ENCODE measurements around the gene B4GALNT4. TPM values are rescaled to one million over a fixed set of nuclear protein-coding genes. Genes with fewer than 3 reads are reported as not detected.

The B4GALNT4 gene
- total RNA-seq, 2 donors from 2014 or later, result 0.52 to 1.8 TPM

DNA sequence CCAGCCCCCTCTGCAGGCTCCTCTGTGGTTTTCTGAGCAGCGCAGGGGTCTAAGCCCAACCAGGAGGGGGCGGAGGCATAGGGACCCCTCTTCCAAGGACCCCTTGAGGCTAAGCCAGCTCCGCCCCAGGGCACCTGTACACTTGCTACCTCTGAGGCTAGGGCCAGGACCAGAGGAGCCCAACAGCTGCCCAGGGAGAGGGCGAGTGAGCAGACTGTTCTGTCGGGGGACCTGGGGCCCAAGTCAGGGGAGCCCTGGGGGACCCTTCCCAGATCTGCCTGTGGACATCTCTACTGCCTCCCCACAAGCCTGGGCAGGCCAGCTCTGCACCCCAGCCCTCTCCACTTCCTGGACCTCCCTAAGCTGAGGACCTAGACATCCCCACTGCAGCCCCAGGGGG, 1.8 kb downstream of the B4GALNT4 start:
- no peak for DNase-seq (ENCODE audit: low spot score)
- intact Hi-C loops (cut with DNase I), result no loop called here

DNA sequence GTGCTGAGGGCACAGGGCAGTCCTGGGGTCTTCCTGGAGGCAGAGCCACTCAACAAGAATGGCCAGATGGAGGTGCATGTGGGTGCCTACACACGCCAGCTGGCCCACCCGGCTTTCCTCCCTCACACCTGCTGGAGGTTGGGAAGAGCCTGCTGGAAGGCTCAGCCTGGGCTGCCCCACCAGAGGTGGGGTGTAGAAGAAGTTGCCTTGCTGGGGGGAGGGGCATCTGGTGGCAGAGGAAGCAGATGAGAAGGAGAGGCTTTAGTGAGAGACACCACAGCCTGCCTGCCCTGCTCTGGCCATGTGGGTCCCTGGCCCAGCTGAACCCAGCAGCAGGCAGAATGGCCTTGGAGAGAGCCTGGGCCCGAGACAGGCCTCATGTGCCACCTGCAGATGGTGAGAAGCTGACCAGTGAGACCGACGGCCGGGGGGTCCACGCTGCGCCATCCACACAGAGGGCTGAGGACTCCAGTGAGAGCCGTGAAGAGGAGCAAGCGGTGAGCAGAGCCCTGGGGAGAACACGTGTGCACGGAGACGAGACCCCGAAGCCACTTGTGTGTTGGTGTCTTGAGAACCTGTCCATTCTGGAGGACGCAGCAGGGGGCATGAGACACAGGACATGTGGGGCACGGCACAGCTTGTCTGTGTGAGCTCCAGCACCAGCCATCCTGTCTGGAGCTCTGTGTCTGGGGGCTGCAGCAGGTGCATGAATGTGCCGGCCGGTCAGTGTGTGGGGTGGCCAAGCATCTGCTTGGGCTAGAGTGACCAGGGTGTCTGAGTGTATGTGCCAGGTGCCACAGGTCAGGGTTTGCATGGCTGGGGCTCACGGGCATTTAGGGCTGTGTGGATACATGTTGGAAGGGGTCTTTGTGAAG, 2.7 kb downstream of the B4GALNT4 start:
- no peak for DNase-seq (ENCODE audit: low spot score)
- intact Hi-C loops (cut with DNase I), result no loop called here

DNA sequence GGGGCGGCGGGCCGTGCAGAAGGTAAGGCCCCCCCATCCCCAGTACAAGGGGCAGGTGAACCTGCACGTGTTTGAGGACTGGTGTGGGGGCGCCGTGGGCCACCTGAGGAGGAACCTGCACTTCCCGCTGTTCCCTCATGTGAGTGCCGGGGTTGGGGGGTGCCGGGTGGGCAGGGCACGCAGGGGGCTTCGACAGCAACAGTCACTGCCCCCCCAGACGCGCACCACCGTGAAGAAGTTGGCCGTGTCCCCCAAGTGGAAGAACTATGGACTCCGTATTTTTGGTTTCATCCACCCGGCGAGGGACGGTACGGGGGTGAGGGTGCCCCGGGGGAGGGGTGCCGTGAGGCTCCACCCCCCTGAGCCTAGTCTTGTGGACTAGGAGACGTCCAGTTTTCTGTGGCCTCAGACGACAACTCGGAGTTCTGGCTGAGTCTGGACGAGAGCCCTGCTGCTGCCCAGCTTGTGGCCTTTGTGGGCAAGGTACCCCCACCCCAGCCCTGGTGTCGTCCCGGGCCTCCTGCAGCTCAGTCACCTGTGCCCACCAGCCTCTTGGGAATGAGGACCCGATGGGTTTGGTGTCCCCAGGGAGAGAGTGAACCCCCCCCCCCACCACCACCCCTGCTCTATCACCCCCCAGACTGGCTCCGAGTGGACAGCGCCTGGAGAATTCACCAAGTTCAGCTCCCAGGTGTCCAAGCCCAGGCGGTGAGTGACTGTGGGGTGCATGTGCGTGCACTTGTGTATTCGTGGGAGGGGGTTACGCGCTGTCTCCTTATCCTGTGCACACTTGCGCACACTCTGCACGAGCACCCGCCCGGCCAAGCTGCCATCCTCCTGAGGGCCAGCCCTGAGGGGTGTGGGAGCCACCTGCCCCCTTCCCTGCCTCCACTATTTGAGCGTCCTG, 3.8 kb downstream of the B4GALNT4 start:
- intact Hi-C loops (cut with DNase I), result no loop called here
- DNase-seq (ENCODE audit: low spot score), result no peak

DNA sequence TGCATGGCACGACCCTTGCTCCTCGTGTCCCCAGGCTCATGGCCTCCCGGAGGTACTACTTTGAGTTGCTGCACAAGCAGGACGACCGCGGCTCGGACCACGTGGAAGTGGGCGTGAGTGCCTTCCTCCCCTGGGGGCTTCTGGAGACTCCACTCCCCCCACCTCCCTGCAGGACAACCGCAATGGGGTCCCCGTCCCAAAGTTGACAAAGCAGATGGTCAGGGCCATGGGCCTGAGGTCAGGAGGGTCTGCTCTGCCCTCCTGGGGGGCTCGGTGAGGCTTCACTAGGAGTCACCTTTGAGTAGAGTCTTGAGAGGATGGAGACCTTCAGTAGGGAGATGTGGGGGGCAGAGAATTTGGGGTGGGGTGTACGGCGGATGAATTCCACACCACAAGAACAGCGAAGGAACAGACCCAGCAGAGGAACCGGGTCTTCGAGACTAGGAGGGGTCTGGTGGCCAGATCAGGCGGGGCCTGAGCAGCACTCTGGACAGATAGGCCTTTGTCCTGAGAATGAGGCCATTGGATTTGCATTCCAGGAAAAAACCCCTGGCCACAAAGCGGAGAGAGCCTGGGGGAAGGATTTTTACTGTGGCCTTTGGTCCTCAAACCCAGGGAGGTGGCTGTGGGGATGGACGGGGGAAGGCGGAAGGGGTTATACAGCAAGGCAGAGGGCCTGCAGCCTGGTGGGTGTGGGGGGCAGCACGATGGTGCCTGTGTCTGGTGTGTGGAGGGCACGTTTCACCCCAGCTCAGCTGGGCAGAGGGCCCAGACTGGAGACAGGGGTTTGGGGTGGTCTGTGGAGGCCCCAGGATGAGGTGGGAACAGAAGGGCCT, 4.6 kb downstream of the B4GALNT4 start:
- intact Hi-C loops (cut with DNase I), result no loop called here
- DNase-seq (ENCODE audit: low spot score), result no peak

DNA sequence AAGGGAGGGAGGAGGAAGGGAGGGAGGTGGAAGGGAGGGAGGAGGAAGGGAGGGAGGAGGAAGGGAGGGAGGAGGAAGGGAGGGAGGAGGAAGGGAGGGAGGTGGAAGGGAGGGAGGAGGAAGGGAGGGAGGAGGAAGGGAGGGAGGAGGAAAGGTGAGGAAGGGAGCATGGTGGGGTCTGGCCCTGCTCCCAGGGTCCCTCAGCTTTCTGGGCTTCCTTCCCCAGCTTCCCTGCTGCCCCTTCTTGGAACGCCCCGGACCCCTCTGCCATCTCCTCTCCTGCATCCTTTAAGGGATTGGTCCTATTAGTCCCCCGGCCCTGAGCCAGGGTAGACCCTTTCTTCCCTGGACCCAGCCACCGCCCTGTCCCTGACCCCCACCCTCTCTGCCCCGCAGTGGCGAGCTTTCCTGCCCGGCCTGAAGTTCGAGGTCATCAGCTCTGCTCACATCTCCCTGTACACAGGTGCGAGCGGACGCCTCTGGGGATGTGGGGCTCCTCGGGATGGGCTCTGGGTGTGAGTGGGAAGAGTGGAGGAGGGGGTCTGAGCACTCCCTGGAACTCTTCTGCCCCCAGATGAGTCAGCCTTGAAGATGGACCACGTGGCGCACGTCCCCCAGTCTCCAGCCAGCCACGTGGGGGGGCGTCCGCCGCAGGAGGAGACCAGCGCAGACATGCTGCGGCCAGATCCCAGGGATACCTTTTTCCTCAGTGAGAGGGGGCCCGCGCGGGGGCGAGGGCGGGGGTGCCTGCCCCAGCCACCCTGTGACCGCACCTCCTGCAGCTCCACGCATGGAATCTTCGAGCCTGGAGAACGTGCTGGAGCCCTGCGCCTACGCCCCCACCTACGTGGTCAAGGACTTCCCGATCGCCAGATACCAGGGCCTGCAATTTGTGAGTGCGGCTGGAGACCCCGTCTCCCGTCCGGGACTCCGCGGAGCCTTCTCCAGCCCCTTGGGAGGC, 6.0 kb downstream of the B4GALNT4 start:
- intact Hi-C loops (cut with DNase I), result no loop called here
- no peak for DNase-seq (ENCODE audit: low spot score)

DNA sequence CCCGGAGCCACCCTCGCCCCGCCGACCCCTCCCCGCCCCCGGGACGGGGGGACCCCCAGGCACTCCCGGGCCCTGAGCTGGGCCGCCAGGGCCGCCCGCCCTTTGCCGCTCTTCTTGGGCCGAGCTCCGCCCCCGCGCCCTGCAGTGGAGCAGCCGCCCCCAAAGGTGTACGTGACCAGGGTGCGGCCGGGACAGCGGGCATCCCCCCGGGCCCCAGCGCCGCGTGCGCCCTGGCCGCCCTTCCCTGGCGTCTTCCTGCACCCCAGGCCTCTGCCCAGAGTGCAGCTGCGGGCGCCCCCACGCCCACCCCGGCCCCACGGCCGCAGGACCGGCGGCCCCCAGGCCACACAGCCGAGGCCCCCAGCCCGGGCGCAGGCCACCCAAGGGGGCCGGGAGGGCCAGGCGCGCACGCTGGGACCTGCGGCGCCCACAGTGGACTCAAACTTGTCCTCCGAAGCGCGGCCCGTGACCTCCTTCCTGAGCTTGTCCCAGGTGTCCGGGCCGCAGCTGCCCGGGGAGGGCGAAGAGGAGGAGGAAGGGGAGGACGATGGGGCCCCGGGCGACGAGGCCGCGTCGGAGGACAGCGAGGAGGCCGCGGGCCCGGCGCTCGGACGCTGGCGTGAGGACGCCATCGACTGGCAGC, 7.4 kb downstream of the B4GALNT4 start:
- no peak for DNase-seq (ENCODE audit: low spot score)
- intact Hi-C loops (cut with DNase I), result no loop called here

DNA sequence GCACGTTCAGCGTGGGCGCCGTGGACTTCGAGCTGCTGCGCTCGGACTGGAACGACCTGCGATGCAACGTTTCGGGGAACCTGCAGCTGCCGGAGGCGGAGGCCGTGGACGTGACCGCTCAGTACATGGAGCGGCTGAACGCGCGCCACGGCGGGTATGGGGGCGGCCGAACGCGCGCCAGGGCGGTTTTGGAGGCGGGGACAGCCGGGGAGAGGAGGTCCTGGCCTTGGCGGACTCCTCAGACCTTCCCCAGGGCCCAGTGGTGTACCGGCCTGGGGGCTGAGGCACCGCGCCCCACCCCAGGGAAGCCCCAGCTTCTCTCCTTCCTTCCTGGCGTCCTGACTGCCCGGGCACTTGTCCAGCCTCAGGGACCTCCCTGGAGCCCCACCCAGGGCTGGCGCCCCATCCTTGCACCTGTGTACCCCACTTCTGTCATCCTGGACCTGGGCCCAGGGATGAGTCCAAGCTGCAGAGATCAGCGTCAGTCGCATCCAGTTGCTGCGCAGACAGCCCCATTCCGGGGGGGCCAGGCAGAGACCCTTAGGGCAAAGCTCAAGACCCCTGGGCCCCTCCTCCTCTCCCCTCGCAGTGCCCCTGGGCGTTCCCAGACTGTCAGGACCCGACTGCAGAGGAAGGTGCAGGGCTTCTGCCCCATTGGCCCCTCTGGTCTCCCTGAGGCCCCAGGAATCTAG, 8.0 kb downstream of the B4GALNT4 start:
- intact Hi-C loops (cut with DNase I), result no loop called here
- no peak for DNase-seq (ENCODE audit: low spot score)

DNA sequence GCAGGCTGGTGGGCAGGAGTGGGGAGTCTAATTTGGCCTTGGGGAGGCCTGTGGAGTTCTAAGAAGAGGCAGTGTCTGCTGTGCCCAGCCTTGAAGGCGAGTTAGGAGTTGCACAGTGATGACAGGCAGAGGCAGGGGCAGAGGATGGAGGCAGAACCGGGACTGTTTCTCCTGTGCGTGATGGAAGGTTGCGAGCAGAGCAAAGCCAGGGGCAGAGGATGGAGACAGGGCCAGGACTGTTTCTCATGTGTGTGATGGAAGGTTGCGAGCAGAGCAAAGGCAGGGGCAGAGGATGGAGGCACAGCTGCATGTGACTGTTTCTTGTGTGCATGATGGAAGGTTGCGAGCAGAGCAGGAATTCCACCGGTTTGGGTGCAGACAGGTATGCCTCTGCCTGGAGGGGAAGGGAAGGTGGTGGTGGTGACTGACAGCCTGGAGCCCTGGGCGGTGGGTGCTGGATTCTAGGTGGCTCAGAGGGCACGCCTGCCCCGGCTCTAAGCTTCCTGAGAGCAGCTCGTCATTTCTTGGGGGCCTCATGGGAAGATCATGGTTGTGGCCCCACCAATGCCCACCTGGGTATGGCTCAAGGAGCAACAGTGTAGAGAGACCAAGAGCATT, 8.7 kb downstream of the B4GALNT4 start:
- no peak for DNase-seq (ENCODE audit: low spot score)
- intact Hi-C loops (cut with DNase I), result no loop called here

DNA sequence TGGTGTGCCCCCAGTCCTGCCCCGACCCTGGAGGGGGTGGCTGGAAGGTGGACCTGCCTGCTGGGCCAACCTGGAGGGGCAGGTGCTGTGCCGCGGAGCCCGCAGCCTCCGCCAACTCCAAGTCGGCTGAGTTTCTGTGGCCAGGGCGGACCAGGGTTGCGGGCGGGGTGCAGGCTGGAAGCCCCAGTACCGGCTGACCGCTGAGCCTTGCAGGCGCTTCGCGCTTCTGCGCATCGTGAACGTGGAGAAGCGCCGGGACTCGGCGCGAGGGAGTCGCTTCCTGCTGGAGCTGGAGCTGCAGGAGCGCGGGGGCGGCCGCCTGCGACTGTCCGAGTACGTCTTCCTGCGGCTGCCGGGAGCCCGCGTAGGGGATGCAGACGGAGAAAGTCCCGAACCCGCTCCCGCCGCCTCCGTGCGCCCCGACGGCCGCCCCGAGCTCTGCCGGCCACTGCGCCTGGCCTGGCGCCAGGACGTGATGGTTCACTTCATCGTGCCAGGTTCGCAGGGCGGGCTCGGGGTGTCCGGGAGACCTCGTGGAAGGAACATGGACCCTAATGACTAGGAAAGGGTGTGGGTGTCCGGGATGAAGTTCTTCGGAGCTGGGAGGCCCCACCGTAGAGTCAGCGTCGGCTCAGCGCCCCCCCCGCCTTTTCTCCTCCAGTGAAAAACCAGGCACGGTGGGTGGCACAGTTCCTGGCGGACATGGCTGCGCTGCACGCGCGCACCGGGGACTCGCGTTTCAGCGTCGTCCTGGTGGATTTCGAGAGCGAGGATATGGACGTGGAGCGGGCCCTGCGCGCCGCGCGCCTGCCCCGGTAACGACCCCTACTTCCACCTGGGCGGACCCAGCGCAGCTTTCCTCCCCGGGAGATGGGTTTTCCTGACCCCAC, 10.2 kb downstream of the B4GALNT4 start:
- intact Hi-C loops (cut with DNase I), result loop anchor here in 1 of 2 donors (10.0 kb wide), 1 partner anchor 115 kb away; no protein-coding TSS in a partner anchor
- DNase-seq (ENCODE audit: low spot score), result no peak

DNA sequence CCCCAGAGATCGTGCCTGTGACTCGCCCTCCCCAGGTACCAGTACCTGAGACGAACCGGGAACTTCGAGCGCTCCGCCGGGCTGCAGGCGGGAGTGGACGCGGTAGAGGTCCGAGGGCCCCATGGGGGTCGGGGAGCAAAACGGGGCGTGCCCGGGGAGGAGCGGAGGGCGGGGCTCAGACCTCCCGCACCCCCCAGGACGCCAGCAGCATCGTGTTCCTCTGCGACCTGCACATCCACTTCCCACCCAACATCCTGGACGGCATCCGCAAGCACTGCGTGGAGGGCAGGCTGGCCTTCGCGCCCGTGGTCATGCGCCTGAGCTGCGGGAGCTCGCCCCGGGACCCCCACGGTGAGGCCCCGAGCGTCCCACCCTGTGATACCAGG, 10.8 kb downstream of the B4GALNT4 start:
- intact Hi-C loops (cut with DNase I), result loop anchor here in 1 of 2 donors (10.0 kb wide), 1 partner anchor 115 kb away; no protein-coding TSS in a partner anchor

DNA sequence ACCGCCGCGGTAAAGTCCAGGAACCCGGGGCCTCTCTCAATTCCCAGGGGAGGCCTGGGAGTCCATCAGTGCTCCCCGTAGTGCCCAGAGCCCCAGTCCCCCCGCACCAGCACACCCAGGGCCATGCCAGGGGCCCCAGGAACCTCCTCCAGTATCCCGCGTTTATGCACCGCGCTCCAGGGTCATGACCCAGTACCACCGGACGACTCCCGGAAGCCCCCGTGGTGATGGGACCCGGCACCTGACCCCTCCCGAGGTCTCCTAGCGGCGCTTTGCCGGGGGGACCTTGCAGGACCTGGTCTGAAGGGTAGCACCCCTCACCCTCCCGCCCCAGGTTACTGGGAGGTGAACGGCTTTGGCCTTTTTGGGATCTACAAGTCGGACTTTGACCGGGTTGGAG, 11.2 kb downstream of the B4GALNT4 start:
- intact Hi-C loops (cut with DNase I), result loop anchor here in 1 of 2 donors (10.0 kb wide), 1 partner anchor 116 kb away; no protein-coding TSS in a partner anchor

More for the DNA sequence above, 10.8 kb downstream of the B4GALNT4 start:
- no peak for DNase-seq (ENCODE audit: low spot score)

DNA sequence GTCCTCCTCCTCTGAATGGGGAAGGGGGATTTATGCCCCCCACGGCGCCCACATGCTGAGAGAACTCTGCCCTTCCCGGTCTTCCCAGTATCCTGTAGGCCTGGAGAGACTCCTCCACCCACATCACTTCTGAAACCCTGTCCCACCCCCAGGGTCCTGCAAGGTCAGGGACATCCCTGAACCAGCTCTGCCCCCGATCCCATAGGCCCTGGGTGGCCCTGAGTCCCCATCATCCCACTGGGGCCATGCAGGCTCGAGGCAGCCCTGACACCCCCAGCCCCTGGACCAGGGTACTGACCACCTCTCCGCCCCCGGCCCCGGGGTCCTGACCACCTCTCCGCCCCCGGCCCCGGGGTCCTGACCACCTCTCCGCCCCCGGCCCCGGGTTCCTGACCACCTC, 11.7 kb downstream of the B4GALNT4 start:
- no peak for DNase-seq (ENCODE audit: low spot score)

More for the DNA sequence above, 11.2 kb downstream of the B4GALNT4 start:
- DNase-seq (ENCODE audit: low spot score), result no peak

DNA sequence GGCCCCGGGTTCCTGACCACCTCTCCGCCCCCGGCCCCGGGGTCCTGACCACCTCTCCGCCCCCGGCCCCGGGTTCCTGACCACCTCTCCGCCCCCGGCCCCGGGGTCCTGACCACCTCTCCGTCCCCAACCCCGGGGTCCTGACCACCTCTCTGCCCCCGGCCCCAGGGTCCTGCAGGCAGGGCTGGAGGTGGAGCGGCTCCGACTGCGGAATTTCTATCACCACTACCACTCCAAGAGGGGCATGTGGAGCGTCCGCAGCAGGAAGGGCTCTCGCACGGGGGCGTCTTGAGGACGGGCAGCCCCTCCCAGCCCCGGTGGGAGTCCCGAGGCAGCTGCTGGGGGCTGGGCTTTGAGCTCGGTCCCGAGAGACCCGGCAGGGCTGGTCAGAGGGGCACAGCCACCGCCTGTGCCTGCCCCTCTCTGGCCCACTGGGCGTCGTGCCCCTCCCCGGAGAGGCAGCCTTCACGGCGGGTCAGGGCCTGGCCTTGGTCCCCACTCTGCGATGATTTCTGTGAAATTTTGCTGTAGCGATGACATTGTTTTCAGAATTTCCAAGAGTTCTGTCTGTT, 12.3 kb downstream of the B4GALNT4 start:
- DNase-seq (ENCODE audit: low spot score), result no peak
- intact Hi-C loops (cut with DNase I), result loop anchor here in 1 of 2 donors (10.0 kb wide), 1 partner anchor 117 kb away; no protein-coding TSS in a partner anchor

More for the DNA sequence above, 11.7 kb downstream of the B4GALNT4 start:
- intact Hi-C loops (cut with DNase I), result loop anchor here in 1 of 2 donors (10.0 kb wide), 1 partner anchor 116 kb away; no protein-coding TSS in a partner anchor

DNA sequence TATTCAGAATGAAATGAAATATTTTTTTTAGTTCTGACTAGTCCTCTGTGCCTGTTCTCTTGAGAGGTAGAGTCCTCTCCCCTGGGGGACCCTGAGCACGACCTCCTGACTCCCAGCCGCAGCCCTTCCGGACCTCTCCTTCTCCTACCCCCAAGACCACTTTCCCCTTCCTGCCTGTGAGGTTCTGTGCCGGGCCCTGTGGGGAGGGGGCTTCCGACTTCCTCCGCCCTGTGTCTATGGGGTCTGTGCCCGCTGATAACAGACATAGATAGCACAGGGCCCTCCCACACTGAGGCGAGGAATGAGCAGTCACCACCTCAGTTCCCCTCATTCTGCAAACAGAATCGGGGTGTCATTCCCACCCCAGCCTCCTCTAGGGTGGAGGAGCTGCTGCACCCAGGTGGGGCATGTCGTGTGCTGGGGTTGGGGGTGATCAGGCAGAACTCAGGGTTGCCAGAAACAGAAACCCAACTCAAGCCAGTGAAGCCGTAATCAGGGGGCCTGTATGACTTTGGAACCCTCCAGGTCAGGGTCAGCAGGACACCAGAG, 12.9 kb downstream of the B4GALNT4 start:
- DNase-seq (ENCODE audit: low spot score), result no peak
- intact Hi-C loops (cut with DNase I), result loop anchor here in 1 of 2 donors (10.0 kb wide), 1 partner anchor 117 kb away; no protein-coding TSS in a partner anchor

DNA sequence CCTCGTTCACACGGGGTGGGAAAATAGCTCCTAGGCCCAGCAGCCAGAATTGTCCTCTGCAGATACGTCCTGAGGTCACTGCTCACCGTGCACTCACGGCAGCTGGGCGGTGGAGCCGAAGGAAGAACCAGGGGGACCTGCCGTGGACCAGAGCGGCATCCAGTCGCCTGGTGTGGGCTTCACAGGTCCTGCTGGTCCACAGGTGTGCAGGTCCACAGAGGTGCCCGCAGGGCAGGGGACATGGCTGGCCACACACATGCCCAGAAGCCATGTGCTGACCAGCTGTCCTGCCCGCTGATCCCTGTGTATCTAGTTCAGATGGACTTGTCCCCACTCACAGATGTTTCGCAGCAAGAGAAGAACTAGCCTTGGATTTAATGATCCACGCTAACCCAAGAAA, 14.1 kb downstream of the B4GALNT4 start:
- DNase-seq (ENCODE audit: low spot score), result no peak
- intact Hi-C loops (cut with DNase I), result loop anchor here in 1 of 2 donors (10.0 kb wide), 1 partner anchor 119 kb away; no protein-coding TSS in a partner anchor
